ENCODE data around the gene ITGA3. TPM values are rescaled to one million over a fixed set of nuclear protein-coding genes. Genes with fewer than 3 reads are reported as not detected.

The ITGA3 gene
- total RNA-seq, 1 experiment from 2014 or later, result 22.5 TPM

DNA sequence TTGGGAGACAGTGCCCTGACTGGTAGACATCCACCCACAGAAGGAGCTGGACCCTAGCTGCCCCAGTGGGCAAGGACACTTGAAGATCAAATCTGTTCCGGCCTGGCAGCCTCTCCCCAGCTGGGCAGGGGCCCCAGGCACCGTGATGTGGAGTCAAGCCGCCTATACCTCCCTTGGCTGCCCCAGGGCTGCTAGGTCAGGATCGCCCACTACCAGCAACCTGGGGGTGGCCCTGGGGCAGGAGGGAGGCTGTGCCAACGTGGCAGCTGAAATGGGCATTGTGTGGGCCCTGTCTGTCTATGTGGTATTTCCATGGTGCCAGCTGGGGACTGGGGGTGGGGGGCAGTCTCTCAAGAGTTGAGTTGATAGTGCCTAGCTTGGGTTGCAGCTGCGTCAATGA, 40.2 kb downstream of the ITGA3 start:
- Mint-ChIP-seq H3K9me3 (no peaks in the 10 kb centered on the region), H3K4me1 (peaks cover 25 to 31% of the 10 kb centered on the region in 2 experiments), H3K27me3 (ENCODE audit: low read depth) (peaks cover 2% of the 10 kb centered on the region; the same call in 1 of the 2 replicates), H3K36me3 (ENCODE audit: insufficient read depth in 1 of 3, low read depth in 3 of 3) (peaks cover 0 to 8% (median 0%) of the 10 kb centered on the region in 3 experiments; a peak in 4 of 7 replicates), H3K4me3 (peak overlapping the region; percentile 93 to 99), H3K27ac (no peak overlapping the region)
- Histone ChIP-seq H3K79me1 (ENCODE audit: insufficient read depth, low read depth, low read length, poor library complexity, severe bottlenecking) (no peaks in the 10 kb centered on the region), H3K4me1 (ENCODE audit: insufficient read depth, low read length) (no peaks in the 10 kb centered on the region; the same call in 1 of the 2 replicates), H3T11ph (ENCODE audit: low read length) (no peak overlapping the region), H3K9ac (ENCODE audit: extremely low read depth, insufficient read length, low read length) (no peak overlapping the region), H3K4me2 (ENCODE audit: insufficient read depth, insufficient read length, low read length) (peak overlapping the region; percentile 64), H3K9me3 (ENCODE audit: control insufficient read depth, low read depth, low read length) (no peaks in the 10 kb centered on the region), H2AK5ac (ENCODE audit: insufficient read length, low read length) (no peak overlapping the region), H2BK20ac (ENCODE audit: low read depth, low read length, poor library complexity, severe bottlenecking) (no peak overlapping the region), H2BK5ac (ENCODE audit: insufficient read length, low read length) (no peak overlapping the region), H4K20me1 (ENCODE audit: control insufficient read depth, insufficient read depth, insufficient read length) (no peaks in the 10 kb centered on the region), H3K14ac (ENCODE audit: insufficient read depth, low read length) (no peak overlapping the region), H3K23me2 (ENCODE audit: insufficient read length, low read depth, low read length, poor library complexity, severe bottlenecking) (peaks cover 12% of the 10 kb centered on the region), H2BK120ac (ENCODE audit: low read depth, low read length, poor library complexity, severe bottlenecking) (no peak overlapping the region), H4K5ac (ENCODE audit: insufficient read length, low read depth, low read length) (no peak overlapping the region), H3K18ac (ENCODE audit: insufficient read length, low read depth, low read length) (no peak overlapping the region), H2BK15ac (ENCODE audit: low read depth, low read length) (no peak overlapping the region), H4K8ac (replicated peaks; ENCODE audit: insufficient read length, low read depth, low read length) (no peak overlapping the region), H2AFZ (ENCODE audit: low read length) (no peak overlapping the region), H3K79me2 (ENCODE audit: insufficient read depth, low read length) (no peaks in the 10 kb centered on the region), H3K27me3 (ENCODE audit: insufficient read depth, low read length) (no peaks in the 10 kb centered on the region), H3K27ac (ENCODE audit: insufficient read length, low read depth, low read length) (no peak overlapping the region), H2BK12ac (ENCODE audit: insufficient read length, low read depth, low read length) (no peak overlapping the region), H3K56ac (ENCODE audit: insufficient read length, low read depth, low read length) (no peak overlapping the region), H3K23ac (ENCODE audit: insufficient read length, low read depth, low read length) (no peak overlapping the region), H4K91ac (ENCODE audit: insufficient read length, low read depth, low read length) (no peak overlapping the region), H3K4ac (ENCODE audit: low read depth, low read length) (no peak overlapping the region)
- DNase-seq, result no peak
- TF ChIP-seq, protein P1, sequence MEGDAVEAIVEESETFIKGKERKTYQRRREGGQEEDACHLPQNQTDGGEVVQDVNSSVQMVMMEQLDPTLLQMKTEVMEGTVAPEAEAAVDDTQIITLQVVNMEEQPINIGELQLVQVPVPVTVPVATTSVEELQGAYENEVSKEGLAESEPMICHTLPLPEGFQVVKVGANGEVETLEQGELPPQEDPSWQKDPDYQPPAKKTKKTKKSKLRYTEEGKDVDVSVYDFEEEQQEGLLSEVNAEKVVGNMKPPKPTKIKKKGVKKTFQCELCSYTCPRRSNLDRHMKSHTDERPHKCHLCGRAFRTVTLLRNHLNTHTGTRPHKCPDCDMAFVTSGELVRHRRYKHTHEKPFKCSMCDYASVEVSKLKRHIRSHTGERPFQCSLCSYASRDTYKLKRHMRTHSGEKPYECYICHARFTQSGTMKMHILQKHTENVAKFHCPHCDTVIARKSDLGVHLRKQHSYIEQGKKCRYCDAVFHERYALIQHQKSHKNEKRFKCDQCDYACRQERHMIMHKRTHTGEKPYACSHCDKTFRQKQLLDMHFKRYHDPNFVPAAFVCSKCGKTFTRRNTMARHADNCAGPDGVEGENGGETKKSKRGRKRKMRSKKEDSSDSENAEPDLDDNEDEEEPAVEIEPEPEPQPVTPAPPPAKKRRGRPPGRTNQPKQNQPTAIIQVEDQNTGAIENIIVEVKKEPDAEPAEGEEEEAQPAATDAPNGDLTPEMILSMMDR (conservative IDR thresholded peaks at IDR 0.05), result no peak
- no CpG with 5 or more reads among the region's 6 CpGs for WGBS (ENCODE audit: extremely low coverage, insufficient read length, low lambda C conversion rate)
